ENCODE data around the gene VAMP8.
"Not testable (repeated sequence)": the region's sequence is repeated elsewhere in the genome, so short reads cannot be mapped to it uniquely, and the experiment has no call there.

VAMP8 gene

GRCh38 chr2:85547089-85547858, 30.1 kb upstream of the VAMP8 start:
- no peak for DNase-seq (ENCODE audit: low read depth, low spot score)

GRCh38 chr2:85547859-85548607, 29.4 kb upstream of the VAMP8 start:
- no peak for DNase-seq (ENCODE audit: low read depth, low spot score)

- DNase-seq (ENCODE audit: low read depth, low spot score): no peak
These were observed 28.8 kb upstream of the VAMP8 start for GRCh38 chr2:85548608-85548900.

GRCh38 chr2:85549095-85549494, 28.3 kb upstream of the VAMP8 start:
- no peak for DNase-seq (ENCODE audit: low read depth, low spot score)

GRCh38 chr2:85549826-85550225, 27.6 kb upstream of the VAMP8 start:
- DNase-seq (ENCODE audit: low read depth, low spot score): no peak

- no peak for DNase-seq (ENCODE audit: low read depth, low spot score)
These were observed 26.9 kb upstream of the VAMP8 start for GRCh38 chr2:85550486-85550885.

- peak; percentile 84 for DNase-seq (ENCODE audit: low read depth, low spot score)
These were observed 25.4 kb upstream of the VAMP8 start for GRCh38 chr2:85551698-85552678.

- no peak for DNase-seq (ENCODE audit: low read depth, low spot score)
These were observed 24.2 kb upstream of the VAMP8 start for GRCh38 chr2:85553184-85553583.

GRCh38 chr2:85554980-85555612, 22.3 kb upstream of the VAMP8 start:
- no peak for DNase-seq (ENCODE audit: low read depth, low spot score)

GRCh38 chr2:85557130-85557529, 20.3 kb upstream of the VAMP8 start:
- DNase-seq (ENCODE audit: low read depth, low spot score): no peak

- no peak for DNase-seq (ENCODE audit: low read depth, low spot score)
These were observed 19.2 kb upstream of the VAMP8 start for GRCh38 chr2:85558160-85558559.

- not testable (repeated sequence) for DNase-seq (ENCODE audit: low read depth, low spot score)
These were observed 17.0 kb upstream of the VAMP8 start for GRCh38 chr2:85560403-85560726.

GRCh38 chr2:85560812-85561279, 16.5 kb upstream of the VAMP8 start:
- DNase-seq (ENCODE audit: low read depth, low spot score): no peak

- DNase-seq (ENCODE audit: low read depth, low spot score): peak; percentile 89
These were observed 15.8 kb upstream of the VAMP8 start, which contains the start of gene GGCX for GRCh38 chr2:85561280-85562212. TSS of gene GGCX (minus strand) at chr2:85561493. CDS start at chr2:85561428, 65 bp downstream.

- no peak for DNase-seq (ENCODE audit: low read depth, low spot score)
These were observed 13.2 kb upstream of the VAMP8 start for GRCh38 chr2:85564144-85564563.

GRCh38 chr2:85566265-85566664, 11.1 kb upstream of the VAMP8 start:
- DNase-seq (ENCODE audit: low read depth, low spot score): no peak

- no peak for DNase-seq (ENCODE audit: low read depth, low spot score)
These were observed 1.6 kb upstream of the VAMP8 start for GRCh38 chr2:85575739-85576138.

- no peak for DNase-seq (ENCODE audit: low read depth, low spot score)
These were observed 362 bp upstream of the VAMP8 start for GRCh38 chr2:85577063-85577385.

GRCh38 chr2:85578243-85579180, 1.1 kb downstream of the VAMP8 start:
- DNase-seq (ENCODE audit: low read depth, low spot score): no peak

All from activated naive CD8-positive, alpha-beta T cell treated with anti-CD3 and anti-CD28 coated beads, Interleukin-2, amount 50 U/mL, for 16 hours (primary cell).